Smooth muscle cell (in vitro differentiated cells): ENCODE data around the gene ENTR1. TPM values are rescaled to one million over a fixed set of nuclear protein-coding genes. Genes with fewer than 3 reads are reported as not detected.

ENCODE experiments used
- DNase-seq: peaks from one replicate; lab custom pipeline; 2025; ENCODE audit not compliant: unreplicated experiment; lab: John Stamatoyannopoulos, UW
- H2AFZ ChIP-seq: fragments of 200-600 bp; sonication (generic); 2 replicates; pipeline ENCODE4 v1.6.0; 2016; ENCODE audit warnings: antibody characterized with exemption, low read depth, mild to moderate bottlenecking
- H3F3A ChIP-seq: fragments of 200-600 bp; sonication (generic); 2 replicates; pipeline ENCODE4 v1.6.0; 2017; ENCODE audit warnings: antibody characterized with exemption, low read depth
- H3K27ac ChIP-seq: fragments of 200-600 bp; sonication (generic); 2 replicates; pipeline ENCODE4 v1.5.1; 2016; ENCODE audit warnings: low read depth, mild to moderate bottlenecking
- H3K27me3 ChIP-seq: fragments of 200-600 bp; sonication (generic); 2 replicates; pipeline ENCODE4 v1.6.1; 2016; ENCODE audit warnings: low read depth, mild to moderate bottlenecking
- H3K36me3 ChIP-seq: fragments of 200-600 bp; sonication (generic); 2 replicates; pipeline ENCODE4 v1.5.1; 2016; ENCODE audit warnings: low read depth
- H3K4me1 ChIP-seq: fragments of 200-600 bp; sonication (generic); 2 replicates; pipeline ENCODE4 v1.5.1; 2016; ENCODE audit warnings: low read depth
- H3K4me2 ChIP-seq: fragments of 200-600 bp; sonication (generic); 2 replicates; pipeline ENCODE4 v1.6.0; 2016; ENCODE audit warnings: mild to moderate bottlenecking
- H3K4me3 ChIP-seq: fragments of 200-600 bp; sonication (generic); 2 replicates; pipeline ENCODE4 v1.5.1; 2016; ENCODE audit warnings: mild to moderate bottlenecking
- H3K79me2 ChIP-seq: fragments of 200-600 bp; sonication (generic); 2 replicates; pipeline ENCODE4 v1.6.0; 2016; ENCODE audit warnings: low read depth, mild to moderate bottlenecking
- H3K9ac ChIP-seq: fragments of 200-600 bp; sonication (generic); 2 replicates; pipeline ENCODE4 v1.6.0; 2016; ENCODE audit warnings: low read depth
- H3K9me3 ChIP-seq: fragments of 200-600 bp; sonication (generic); replicated peaks from 2 replicates; pipeline ENCODE4 v1.5.1; 2016; ENCODE audit warnings: low read depth
- H4K20me1 ChIP-seq: fragments of 200-600 bp; sonication (generic); 2 replicates; pipeline ENCODE4 v1.6.0; 2016; ENCODE audit warnings: low read depth
- CTCF ChIP-seq: fragments of 200-600 bp; sonication (generic); IDR thresholded peaks from 2 replicates; pipeline ENCODE4 v1.5.1; 2017; ENCODE audit warnings: borderline replicate concordance, mild to moderate bottlenecking, antibody characterized with exemption; ENCODE audit not compliant: insufficient read depth, poor library complexity, severe bottlenecking
- WGBS: methylation state at CpG from one replicate; pipeline ENCODE4 v1.1.7; 2016; ENCODE audit warnings: low lambda C conversion rate; 5-methylcytosine and 5-hydroxymethylcytosine counted together
- polyA plus RNA-seq: library from polyadenylated mRNA; unstranded; fragments of >200 nt; fragmentation: Nextera tagmentation; extraction: Ambion mirVana; gene quantifications from 2 replicates; pipeline ENCODE4 v1.2.1, GENCODE V29; 2016
- total RNA-seq: library from RNA; depleted of rRNA; stranded (reverse); fragments of >200 nt; gene quantifications from 2 replicates; pipeline ENCODE4 v1.2.3, GENCODE V29; 2014

ENTR1 gene
- total and polyA plus RNA-seq, 2 experiments from 2014 or later = 25.4 to 28.9 TPM

DNA sequence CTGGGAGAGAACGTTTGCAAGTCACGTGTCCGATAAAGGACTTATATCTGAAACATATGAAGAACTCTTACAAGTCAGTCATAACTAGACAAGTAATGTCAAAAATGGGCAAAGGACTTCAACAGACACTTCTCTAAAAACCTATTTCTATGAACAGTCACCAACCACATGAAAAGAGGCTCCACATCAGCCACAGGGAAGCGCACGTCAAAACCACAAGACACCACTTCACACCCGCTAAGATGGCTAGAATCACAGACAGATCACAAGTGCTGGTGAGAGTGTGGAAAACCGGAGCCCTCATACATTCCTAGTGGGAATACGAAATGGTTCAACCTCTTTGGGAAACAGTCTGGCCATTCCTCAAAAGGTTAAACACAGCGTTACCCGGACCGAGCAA is 25.4 kb downstream of the ENTR1 start:
- Histone ChIP-seq H3K4me2 (no peak overlapping the region), H3K9ac (no peak overlapping the region), H3F3A (no peaks in the 10 kb centered on the region), H3K79me2 (no peaks in the 10 kb centered on the region), H3K27me3 (no peaks in the 10 kb centered on the region), H2AFZ (no peak overlapping the region), H4K20me1 (peaks cover 4% of the 10 kb centered on the region), H3K4me1 (no peaks in the 10 kb centered on the region), H3K27ac (no peak overlapping the region), H3K36me3 (no peaks in the 10 kb centered on the region), H3K9me3 (no peaks in the 10 kb centered on the region), H3K4me3 (no peak overlapping the region)
- no peak for DNase-seq
- WGBS = 93% methylated on average over 11 of the region's 11 CpGs
- no peak for TF ChIP-seq CTCF

DNA sequence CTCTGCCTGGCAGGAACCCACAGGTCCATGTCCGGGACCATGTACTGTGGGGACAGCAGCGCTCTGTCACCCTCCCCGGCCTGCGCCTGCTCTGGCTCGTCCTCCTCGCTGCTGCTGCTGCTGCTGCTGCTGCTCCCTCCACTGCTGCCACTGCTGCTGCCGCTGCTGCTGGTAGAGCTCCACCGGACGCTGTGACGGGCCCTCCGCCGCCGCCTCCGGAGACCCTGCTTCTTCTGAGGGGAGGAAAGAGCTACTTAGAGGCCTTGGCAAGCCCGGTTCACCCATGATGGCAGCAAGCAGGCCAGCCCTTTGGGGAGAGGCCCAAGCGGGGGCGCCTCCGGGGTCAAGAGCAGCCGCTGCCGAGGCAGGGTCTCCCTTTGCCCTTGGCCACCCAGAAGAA is 27.0 kb downstream of the ENTR1 start:
- over 99% methylated on average over 20 of the region's 20 CpGs for WGBS
- H3K27ac ChIP-seq = no peak overlapping the region
- no peaks in the 10 kb centered on the region for H3K36me3 ChIP-seq
- H3K27me3 ChIP-seq = no peaks in the 10 kb centered on the region
- H4K20me1 ChIP-seq = no peaks in the 10 kb centered on the region
- TF ChIP-seq CTCF = no peak
- no peaks in the 10 kb centered on the region for H3K79me2 ChIP-seq
- no peak overlapping the region for H3K4me3 ChIP-seq
- DNase-seq = no peak
- H2AFZ ChIP-seq = no peak overlapping the region
- H3K9ac ChIP-seq = no peak overlapping the region
- no peak overlapping the region for H3K4me2 ChIP-seq
- H3K9me3 ChIP-seq = no peaks in the 10 kb centered on the region
- H3F3A ChIP-seq = no peaks in the 10 kb centered on the region
- H3K4me1 ChIP-seq = no peaks in the 10 kb centered on the region

DNA sequence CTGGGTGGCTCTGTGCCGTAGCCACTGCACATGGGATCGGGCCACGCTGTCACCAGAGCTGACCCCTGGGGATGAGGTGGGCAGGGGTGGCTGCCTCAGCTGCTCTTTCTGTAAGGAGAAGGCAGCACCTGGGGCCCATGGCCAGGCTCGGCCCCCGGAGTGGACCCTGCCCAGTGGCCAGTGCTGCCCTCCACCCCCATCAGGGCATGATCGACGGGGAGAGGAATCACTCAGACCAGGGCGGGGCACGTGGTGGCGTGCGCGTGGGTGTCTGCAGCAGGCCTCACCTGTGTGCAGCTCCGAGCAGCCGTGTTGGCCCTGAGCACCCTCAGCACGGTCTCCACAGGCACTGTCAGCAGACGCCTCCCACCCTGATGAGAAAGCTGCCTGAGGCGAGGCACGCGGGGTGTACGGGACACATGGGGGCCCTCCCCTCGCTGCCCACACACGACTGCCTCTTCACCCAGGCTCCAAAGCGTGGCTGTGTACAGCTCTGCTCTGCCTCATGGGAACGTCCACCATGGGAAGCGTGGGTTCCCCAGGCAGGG is 28.4 kb downstream of the ENTR1 start:
- no peaks in the 10 kb centered on the region for H4K20me1 ChIP-seq
- no peaks in the 10 kb centered on the region for H3K4me1 ChIP-seq
- WGBS = 98% methylated on average over 25 of the region's 25 CpGs
- H3K27ac ChIP-seq = no peak overlapping the region
- TF ChIP-seq CTCF = no peak
- H3K9ac ChIP-seq = no peak overlapping the region
- H3K79me2 ChIP-seq = no peaks in the 10 kb centered on the region
- no peak overlapping the region for H2AFZ ChIP-seq
- H3K4me3 ChIP-seq = no peak overlapping the region
- no peaks in the 10 kb centered on the region for H3K27me3 ChIP-seq
- H3K36me3 ChIP-seq = no peaks in the 10 kb centered on the region
- DNase-seq = no peak
- no peaks in the 10 kb centered on the region for H3F3A ChIP-seq
- H3K9me3 ChIP-seq = no peaks in the 10 kb centered on the region
- H3K4me2 ChIP-seq = no peak overlapping the region

- H3K9ac ChIP-seq = no peak overlapping the region
- H3K9me3 ChIP-seq = no peaks in the 10 kb centered on the region
- TF ChIP-seq CTCF = no peak
- no peak overlapping the region for H3K4me2 ChIP-seq
- H3K4me1 ChIP-seq = no peaks in the 10 kb centered on the region
- H2AFZ ChIP-seq = no peak overlapping the region
- H3K79me2 ChIP-seq = no peaks in the 10 kb centered on the region
- WGBS = 97% methylated on average over 9 of the region's 9 CpGs
- H4K20me1 ChIP-seq = no peaks in the 10 kb centered on the region
- H3K27me3 ChIP-seq = no peaks in the 10 kb centered on the region
- no peaks in the 10 kb centered on the region for H3K36me3 ChIP-seq
- H3K27ac ChIP-seq = no peak overlapping the region
- H3F3A ChIP-seq = no peaks in the 10 kb centered on the region
- no peak overlapping the region for H3K4me3 ChIP-seq
- DNase-seq = no peak
Measured at GRCh38 chr9:136381311-136381710, 29.1 kb downstream of the ENTR1 start.
